Suppressor macrophage treated with lipopolysaccharide for 1 hour (primary cell): ENCODE results near the gene CCDC12.

Experiments used
- DNase-seq, 3 donors: peaks; one replicate each; pipeline ENCODE4 v3.0.0-alpha.2; 2020 to 2022

The CCDC12 gene

DNA sequence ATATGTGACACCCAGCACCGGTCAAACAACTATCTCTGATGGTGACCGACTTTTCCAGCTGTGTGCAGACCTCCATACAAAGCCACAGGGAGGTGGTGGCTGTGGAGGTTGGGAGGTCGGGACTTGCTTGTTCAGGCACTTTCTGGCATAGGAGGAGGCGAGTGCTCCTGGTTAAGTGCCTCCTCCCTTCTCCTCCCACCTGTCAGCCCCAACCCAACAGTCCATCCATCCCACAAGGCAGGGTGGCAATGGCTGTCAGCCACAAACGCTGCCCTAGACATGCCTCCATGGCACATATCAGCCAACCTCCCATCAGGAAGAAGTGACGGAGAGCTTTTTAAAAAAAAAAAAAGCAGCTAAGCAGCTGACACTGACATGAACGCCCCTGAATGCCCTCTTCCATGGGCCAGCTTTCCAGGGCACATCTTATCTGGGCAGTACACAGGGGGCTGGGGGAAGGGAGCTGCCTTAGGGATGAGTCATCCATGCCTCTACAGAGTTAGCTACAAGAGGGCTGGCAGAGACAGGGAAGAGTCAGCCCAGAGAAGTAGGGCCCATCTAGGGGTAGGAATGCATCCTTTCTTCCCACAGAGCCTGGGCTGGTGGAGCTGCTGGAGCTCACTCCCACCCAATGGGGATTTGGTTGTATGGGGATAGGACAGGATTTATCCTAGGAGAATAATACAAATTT lies 41.2 kb downstream of the CCDC12 start:
- DNase-seq: peak; percentile 56 to 73 (median 71)

DNA sequence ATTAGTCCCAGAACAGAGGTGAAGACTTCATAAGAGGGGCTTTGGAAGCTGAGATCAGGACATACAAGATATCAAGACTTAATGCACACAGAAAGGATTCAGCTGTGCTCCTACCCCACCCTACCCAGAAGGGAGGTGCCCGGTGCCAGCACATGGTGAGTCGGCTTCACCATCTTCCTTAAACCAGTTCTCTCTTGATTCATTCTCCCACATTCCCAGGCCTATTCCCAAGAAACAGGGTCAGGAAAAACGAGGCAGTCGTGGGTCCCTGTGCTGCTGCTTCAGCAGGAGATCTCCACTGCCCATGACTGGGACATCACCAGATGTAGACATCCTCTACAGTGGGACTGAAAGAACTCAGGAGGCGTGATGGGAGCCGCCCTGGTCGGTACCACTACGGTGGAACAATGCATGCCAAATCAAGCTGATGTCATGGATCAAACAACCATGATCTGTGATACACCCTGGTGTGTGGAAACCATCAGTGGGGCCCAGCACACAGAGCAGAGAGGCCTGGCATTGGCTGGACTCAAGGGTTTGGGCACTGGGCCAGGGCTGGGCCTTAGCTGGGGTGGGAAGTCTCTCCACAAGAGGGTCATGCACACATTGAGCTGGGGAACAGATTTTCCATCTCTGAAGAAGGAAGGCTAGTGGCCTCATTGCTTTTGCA lies 41.9 kb downstream of the CCDC12 start:
- DNase-seq: no peak

DNA sequence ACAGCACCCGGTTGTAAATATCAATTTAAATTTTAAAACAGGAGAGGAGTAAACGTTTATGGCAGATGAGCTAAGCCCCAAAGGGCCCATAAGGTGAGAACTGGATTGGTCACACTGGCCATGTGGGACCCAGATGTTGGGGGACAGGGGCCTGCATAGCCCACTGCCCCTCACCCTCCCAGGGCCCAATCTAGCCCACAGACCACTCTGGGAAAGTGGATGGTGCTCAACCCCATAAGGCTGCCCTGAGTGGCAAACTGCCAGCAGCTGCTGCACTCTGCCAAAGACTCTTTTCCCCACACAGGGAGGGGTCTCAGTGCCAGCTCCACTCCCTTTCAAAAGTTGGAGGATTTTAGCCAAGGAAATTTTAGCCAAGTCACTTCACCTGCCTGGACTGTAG lies 42.5 kb downstream of the CCDC12 start:
- no peak for DNase-seq

DNA sequence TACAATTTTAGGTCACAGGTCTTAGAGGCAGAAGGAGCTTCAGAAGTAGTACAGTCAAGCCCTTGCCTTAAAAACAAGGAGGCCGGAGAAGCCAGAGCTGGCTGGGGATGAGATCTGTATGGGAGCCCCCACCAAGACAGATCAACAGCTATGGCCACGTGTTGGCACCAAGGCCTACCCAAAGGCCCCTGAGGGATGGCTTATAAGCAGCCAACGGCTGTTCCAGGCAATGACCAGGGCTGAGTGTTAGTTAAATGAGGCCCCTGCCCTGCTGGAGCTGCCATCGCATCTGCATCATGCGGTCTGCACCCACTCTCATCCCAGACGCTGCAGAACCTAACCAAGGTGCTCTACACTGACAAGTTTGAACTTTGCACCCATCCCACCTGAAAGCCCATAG lies 43.3 kb downstream of the CCDC12 start:
- DNase-seq: no peak

DNA sequence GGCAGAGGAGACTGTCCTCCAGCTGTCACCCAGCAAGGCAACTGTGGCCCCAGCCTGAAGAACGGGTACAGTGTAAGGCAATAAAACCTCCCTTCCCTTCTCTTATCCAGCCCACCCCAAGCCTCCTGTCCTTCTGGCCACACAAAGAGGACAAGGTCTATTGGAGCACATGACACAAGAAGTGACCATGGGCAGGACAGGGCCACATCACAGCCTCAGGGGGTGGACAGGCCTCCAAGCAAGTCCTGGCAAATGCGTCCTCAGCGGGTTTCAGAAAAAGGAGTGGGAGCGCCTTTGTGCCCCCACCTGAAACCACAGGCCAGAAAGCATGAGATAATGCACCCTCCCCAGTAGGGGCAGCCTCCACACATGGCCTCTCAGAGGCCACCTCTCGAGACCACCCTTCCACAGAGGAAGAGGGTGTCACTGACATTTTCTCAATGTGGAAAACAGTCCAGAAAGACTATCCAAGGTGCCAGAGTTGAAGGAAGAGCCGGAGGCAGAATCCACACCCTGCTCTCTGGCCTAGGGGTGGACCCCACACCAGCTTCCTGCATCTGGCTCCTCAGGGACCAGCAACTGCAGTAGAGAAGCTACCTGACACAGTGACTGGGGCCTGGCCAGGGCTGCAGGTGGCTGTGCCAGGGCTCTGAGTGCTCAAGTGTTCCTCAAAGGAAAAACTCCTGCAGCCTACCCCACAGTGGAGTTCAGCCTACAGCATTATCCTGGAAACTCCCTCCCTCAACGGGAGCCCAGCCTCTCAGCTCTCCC lies 43.9 kb downstream of the CCDC12 start:
- peak in 1 of 3 donors; percentile 37 for DNase-seq

DNA sequence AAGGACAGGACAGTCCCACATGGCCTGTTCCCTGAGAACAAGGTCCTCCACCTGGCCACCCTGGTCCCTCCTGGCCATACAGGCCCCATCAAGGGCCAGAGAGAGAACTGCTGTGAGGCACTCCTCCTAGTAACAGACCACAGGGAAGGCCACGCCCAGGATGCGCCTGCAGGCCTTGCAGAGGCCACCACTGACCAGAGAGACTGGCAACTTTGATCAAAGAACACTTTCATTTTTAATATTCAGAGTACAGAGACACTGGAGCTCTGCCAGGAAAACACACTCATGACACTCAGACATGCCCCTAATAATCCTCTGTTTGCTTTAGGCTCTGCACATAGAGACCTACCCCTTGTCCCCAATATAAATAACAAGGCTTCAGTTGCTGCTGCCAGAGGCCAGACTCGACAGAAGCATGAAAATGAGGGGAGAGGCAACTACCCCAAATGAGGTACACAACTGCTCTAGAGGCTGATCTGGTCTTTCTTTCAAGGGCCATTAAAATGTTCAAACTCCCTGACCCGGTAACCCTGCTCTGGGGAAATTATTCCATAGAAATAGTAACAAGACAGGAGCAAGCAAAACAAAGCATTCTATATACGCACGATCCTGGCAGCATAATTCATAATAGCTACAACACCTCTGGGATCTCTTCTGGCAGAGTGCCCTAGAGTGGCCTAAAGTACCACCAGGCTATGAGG lies 44.8 kb downstream of the CCDC12 start:
- DNase-seq: peak; percentile 40 to 70 (median 66)

DNA sequence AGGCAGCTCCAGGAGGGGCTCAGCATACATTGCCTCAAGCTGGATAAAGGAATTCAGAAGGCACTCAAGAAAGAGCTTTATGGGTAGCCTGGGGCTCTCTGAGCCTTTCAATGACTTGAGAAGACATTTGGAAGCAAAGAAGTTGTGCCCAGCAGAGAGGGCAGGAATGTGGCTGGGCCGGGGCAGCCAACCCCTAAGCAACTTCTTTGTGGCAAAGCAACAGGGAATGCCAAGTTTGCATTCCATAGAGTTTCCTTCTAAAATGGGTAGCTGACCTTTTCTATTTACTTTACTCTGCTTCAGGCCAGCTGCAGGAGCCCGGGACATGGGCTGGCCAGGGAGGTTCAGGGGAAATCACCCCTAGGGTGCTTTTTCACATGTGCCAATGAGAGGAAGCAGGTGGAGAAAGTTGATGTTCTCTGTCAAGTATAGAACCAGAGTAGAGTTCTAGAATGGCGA lies 45.6 kb downstream of the CCDC12 start:
- peak; percentile 34 to 50 (median 47) for DNase-seq

DNA sequence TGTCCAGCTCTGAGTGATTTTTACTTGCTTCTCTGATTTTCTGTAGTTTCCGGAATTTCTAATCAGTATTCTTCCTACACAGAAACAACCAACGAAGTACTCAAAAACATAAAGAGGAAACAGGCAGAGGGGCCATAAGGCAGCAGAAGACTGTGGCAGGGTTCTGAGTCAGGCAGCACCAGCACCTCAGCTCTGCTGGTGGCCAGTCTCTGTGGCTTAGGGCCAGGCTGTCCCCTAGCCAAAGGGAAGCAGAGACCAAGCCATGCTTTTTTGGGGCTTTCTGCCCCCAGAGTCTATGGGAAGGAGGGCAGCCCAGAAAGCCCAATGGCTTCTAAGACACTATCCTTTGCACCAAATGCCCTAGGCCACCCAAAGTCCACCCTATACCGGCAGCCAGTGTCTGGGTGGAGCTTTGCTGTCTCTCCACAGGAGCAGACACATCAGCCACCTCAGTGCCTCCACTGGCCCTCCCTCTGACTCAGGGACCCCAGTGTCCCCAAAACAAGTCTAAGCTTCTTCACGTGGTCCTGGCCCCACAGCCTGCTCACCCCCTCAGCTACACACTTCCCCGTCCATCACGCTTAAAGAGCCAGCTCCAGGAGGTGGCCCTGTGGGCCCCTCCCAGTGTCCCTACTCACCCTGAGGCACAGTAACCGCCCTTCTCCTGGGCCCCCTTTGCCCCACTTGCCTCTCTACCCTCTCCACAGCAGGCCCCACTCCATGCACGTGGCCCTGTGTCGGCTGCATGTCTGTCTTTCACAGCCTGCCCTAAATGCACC lies 46.2 kb downstream of the CCDC12 start:
- DNase-seq: peak; percentile 89 to 97 (median 96)

DNA sequence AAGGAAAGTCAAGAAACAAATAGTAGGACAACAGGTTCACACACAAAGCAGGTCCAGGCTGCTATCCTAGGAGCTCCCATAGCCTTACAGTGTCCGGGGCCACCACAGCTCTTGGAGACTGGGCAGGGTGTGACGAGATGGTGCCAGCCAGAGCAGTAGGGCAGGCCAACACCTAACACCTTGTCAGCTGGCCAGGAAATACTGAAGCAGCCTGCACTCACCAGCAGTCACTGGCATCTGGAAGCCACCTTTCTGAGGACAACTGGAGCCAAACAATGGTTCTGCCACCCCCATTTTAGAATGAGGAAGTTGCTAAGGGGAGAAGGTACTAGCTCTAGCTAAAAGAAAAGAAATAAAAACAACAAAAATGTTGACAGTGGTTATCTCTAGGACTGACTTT lies 47.2 kb downstream of the CCDC12 start:
- peak; percentile 31 to 43 (median 36) for DNase-seq

DNA sequence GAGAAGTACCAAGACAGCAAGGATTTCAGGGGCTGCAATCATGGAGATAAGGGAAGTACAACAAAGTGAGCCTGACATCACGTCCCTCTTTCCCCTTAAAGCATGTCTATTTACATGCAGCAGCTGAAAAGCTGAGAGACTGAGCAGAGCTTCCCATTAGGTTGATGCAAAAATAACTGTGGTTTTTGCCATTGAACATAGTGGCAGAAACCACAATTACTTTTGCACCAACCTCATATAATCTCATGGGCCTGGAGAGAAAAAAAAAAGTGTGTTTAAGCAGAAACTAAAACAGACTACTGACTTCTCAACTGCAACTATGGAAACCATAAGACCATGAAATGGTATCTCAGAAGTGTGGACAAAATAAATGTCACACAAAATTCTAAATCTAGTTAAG lies 48.3 kb downstream of the CCDC12 start:
- peak; percentile 56 to 70 (median 60) for DNase-seq

DNA sequence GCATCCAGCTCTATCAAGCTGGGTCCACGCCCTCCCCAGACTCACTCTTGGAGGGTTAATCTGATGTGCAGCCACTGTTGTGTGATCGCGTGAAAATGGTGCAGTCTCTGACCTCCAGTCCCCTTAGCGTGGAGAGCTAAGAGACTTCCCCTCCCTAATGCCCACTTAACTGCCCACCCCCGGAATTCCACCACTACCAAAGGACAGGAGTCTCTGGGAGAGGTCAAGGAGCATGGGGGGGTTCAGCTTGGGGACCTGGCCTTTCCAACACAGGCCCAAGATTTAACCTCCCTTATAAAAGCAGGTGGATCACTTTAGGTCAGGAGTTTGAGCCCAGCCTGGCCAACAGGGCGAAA lies 48.8 kb downstream of the CCDC12 start:
- DNase-seq: no peak

DNA sequence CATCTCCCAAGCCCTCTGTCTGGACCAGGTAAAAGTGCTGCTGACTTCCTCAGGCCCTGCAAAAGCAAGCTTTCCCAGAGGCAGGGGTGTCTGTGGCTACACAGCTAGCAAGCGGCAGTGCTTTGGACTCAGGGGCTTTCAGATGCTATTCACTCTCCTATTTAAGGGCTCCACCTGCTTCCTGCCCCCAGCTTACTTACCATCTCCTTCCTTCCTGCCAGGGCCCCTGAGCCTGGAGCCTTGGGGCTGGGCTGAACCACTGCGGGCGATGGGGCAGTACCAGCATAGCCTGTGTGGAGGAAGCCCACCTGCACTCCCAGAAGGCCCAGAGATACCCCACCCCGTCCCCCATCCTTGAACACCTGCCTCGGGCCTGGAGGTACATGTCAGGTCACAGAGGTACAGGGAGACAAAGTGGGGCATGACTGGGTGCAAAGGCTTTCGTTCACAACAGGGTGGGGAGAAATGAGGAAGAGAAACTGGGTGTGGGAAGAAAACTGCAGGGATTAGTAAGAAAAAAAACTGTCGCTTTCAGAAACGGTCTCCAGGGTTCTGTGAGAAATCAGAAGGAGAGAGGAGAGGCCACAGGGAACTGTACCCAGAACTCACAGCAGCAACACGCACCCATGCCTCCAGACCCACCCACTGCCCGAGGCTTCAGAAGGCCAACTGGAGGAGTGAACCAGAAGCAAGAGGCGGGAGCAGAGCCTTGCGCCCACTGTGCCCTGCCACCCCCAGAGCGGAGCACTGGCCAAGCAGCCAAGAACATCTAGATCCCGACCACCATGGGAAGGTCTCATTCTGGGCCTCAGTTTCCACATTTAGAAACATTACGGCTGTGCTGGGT lies 49.5 kb downstream of the CCDC12 start:
- peak; percentile 86 to 92 (median 92) for DNase-seq

DNA sequence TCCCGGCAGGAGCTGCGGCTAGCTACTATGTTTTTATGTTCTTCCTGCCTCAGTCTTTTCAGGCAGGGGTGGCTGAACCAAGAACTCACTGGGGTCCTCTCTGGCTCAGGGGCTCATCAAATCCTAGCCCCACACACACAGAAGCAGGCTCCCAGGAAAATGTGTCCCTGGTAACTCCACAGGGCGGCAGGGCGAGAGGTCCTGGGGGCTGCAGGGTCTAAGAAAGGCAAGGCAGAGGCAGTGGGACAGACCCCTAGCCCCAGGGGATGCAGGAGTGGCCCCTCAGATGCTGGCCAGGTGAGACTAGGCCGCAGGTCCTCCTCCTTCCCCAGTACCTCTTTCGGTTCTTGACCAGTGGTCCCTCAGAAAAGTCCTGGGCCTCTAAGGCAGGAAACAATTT lies 50.1 kb downstream of the CCDC12 start:
- no peak for DNase-seq

DNA sequence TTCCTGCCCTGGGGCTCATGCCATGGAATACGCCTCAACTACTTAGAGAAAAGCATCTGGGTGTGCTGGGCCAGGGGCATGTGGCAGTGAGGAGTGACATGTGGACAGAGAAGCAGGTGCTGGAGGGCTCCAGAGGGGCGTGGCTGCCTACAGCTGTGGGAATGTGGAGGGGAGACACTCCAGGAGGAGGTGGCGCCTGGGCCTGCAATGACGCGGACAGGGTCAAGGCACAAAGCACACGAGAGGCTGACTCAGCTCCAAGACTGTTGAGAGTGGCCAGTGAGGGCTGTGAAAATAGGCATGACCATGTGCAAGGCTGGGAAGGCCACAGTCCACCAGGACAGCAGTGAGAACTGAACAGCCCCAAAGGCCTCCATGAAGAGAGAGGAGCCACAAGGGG lies 50.5 kb downstream of the CCDC12 start:
- DNase-seq: peak; percentile 69 to 75 (median 74)

DNA sequence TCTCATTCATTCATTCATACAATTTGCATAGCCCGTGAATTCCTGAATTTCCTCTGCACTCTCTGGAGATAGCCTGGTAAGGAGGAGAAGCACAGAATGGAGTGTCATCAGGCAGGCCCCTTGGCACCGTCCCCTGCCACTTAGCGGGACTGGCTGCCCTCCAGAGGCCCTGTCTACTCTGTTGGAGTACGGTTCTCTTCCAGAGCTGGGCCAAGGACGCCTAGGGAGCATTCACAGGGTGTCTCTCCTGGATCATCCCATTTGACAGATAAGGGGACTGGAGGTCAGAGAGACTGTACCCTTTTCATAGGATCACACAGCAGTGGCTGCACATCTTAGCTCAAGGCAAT lies 51.0 kb downstream of the CCDC12 start:
- DNase-seq: peak in 2 of 3 donors; percentile 30 to 38

DNA sequence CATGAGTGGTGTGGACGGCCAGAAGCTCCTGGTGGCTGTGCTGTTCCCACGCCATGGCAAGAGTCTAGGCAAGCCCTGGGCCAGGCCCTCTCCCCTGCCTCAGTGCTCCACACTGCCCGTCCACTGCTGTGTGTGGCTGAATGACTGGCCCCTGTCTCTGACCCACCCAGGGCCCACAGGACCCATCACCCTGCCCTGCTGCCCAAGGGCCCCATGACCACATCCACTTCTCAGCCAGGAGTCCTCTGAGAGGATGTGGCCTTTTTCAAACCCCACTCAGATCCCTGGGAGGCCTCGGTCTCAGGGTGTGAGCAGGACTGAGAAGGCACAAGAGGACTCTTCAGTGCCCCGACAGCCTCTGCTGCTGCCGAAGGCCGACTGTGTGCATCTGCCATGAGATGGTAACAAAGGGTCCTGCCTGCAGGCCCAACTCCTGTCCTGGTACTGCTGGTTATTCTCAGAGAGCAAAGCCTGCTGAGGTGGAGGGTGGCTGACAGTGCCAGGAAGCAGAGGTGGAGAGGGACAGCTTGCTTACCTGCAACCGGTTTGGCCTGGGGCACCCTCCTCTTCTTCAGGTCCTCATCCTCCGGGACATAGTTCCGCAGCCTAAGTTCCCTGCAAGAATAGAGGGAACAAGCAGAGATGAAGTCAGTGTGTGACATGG lies 51.5 kb downstream of the CCDC12 start:
- no peak for DNase-seq

DNA sequence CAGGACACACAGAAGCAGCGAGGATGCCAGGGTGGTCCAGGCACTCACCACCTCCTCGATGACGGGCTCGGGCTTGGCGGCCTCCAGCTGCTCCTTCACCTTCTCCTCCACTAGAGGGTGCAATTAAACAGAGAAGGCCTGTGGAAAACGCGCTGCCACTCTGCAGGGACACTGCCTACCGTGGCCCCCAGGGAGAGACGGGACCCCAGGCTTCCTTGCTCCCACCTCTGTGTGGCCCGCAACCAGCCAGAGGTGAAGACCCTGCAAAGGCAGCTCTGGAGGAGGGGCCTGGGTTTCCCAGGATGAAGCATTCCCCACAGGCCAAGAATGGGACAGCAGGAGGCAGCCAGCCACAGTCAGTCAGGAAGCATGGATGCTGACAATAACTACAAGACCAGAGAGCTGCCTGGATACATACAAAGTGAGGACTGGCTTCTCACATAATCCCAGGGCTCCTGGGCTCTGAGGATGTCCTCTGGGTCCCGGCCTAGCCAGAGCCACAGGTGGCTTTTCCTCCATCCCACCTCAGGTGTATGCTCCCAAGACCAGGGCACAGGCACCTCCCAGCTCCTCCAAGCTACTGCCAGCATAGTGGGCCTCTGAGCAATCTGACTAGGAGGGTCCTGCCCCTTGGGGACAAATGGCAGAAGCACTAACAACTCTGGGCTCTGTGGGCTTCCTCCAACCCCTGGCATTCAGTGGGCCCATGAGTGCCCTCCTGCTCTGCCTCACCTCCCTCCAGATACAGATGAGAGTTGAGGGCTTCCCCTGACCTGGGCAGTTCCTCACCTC lies 52.8 kb downstream of the CCDC12 start:
- peak; percentile 65 to 73 (median 73) for DNase-seq

DNA sequence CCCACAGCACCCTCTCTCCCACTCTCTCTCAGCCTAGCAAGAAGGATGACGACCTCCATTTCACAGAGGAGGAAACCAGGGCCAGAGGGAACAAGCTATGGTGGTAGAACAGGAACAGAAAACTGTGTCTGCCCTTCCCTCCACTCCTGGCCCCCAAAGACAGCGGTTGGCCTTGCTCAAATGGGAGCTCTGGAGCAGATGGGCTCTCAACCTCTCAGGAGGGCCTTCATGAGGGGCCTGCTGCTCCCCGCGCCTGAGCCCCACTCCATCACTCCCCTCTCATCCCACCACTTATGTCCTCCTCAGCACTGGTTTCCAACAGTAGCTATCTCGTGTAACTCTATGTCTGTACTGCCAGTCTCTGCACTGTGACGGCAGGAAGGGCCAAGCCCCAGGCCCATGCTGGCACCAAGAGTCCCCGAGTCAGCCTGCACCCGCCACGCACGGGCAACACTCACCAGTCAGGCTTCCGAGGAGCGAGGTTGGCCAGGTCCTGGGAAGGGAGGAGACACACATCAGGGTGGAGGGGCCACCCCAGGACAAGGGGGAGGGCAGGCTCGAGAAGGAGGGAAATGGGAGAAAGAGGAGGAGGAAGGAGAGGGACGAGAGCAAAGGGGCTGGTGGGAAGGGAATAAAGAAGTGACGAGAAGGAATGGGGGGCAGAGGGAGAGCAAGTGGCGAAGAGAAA lies 53.5 kb downstream of the CCDC12 start:
- DNase-seq: no peak

DNA sequence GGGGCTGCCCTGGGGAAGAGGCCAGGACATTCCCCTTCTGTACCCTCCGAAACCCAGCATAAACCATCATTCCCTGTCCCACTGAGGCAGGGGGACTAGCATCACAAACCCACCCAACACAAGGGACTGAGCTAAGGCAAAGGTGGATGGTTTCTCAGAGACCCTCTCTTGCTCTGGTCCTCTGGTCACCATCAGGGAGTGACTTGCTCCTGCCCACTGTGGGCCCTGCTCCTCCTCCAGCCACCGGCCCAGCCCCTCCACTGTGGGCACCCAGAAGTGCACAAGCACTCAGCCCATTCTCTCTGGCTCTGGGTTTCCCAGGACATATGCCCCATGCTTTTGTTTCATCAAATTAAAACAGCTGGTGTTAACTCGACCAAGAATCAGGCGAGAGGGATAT lies 54.1 kb downstream of the CCDC12 start:
- no peak for DNase-seq
